Measurements from ENCODE around the gene COX4I1.

Gene COX4I1

DNA sequence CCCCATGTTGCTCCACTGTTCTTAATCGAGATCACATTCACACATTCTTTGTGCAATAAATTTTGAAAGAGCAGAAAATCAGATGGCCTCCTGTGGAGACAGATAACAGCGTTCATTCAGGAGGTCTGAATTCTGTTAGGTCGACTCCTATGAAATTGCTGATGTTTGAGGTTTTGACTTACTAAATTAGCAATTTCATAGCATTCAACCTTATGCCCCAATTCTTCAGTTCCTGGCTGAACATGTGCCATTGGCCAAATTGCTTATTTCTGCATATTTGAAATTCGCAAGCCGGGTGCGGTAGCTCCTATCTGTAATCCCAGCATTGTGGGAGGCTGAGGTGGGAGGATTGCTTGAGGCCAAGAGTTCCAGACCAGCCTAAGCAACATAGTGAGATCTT, 26.5 kb upstream of the COX4I1 start:
- TF ChIP-seq, protein P1, sequence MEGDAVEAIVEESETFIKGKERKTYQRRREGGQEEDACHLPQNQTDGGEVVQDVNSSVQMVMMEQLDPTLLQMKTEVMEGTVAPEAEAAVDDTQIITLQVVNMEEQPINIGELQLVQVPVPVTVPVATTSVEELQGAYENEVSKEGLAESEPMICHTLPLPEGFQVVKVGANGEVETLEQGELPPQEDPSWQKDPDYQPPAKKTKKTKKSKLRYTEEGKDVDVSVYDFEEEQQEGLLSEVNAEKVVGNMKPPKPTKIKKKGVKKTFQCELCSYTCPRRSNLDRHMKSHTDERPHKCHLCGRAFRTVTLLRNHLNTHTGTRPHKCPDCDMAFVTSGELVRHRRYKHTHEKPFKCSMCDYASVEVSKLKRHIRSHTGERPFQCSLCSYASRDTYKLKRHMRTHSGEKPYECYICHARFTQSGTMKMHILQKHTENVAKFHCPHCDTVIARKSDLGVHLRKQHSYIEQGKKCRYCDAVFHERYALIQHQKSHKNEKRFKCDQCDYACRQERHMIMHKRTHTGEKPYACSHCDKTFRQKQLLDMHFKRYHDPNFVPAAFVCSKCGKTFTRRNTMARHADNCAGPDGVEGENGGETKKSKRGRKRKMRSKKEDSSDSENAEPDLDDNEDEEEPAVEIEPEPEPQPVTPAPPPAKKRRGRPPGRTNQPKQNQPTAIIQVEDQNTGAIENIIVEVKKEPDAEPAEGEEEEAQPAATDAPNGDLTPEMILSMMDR (IDR thresholded peaks at IDR 0.05) = no peak

- TF ChIP-seq, protein P1 (IDR thresholded peaks at IDR 0.05) = no peak
Measured at GRCh38 chr16:85774136-85774535, 25.4 kb upstream of the COX4I1 start.

GRCh38 chr16:85774811-85775210, 24.7 kb upstream of the COX4I1 start:
- TF ChIP-seq, protein P1 (IDR thresholded peaks at IDR 0.05) = no peak

DNA sequence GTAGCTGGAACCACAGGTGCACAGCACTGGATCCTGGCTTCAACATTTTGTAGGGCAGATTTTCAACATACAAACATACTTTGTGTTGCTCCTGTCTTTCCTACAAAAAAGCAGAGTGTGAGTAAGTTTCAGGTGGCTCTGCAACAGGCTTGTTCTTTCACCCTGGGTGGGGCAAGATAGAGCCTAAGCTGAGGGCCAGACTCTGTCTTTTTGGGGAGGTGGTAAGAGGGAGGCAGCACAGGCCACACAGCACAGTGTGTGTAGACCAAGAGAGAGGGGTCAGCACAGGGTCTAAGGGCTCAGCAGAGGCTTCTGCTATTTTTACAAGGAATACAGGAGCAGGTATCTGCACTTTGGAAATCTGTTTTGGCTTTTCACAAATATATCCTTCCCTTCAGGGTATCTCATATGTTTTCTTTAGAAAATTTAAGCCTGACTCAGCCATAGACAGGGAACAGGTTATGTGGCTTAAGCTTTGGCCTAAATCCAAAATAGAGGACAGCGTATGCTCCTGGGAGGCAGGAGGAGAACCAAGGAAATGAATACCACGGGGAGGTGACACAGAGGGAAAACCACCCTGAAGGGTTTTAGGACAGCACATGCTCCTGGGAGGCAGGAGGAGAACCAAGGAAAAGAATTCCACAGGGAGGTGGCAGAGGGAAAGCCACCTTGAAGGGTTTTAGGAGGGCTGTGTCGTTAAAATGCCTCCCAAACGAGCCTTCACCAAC, 21.7 kb upstream of the COX4I1 start:
- TF ChIP-seq, protein P1 (IDR thresholded peaks at IDR 0.05) = no peak

DNA sequence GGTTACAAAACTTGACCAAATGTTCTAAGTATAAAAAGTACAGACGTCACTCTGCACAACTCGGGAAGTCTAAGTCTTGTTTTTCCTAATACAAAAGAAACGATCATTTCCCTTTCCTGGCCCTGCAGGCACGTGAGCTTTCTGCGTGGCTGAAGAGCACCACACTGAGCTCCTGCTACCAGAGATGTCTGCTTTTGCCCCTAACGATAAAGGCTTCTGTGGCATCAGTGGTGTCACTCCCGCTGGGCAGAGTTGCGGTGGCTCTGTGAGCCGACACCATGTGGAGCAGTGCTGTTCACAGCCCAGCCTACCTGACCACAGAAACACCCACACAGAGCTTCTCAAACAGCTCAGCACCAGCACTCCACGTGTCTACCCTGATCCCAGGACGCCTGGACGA, 20.6 kb upstream of the COX4I1 start:
- TF ChIP-seq, protein P1 (IDR thresholded peaks at IDR 0.05) = no peak

GRCh38 chr16:85780281-85780680, 19.2 kb upstream of the COX4I1 start:
- TF ChIP-seq, protein P1 (IDR thresholded peaks at IDR 0.05) = no peak

DNA sequence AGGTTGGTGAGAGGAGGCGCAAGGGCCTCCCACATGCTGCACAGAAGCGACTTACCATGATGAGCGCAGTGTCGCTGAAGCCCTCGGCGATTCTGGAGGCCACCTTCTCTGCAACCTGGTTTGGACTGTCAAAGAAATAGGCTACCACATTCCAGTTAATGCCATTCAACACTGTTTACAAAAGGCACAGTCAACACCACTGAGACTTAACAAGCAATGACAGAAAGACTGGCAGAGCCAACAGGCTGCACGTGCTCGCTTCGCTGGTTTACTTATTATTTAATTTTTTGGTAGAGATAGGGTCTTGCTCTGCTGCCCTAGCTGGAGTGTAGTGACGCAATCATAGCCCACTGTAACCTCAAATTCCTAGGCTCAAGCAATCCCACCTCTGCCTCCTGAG, 18.3 kb upstream of the COX4I1 start:
- TF ChIP-seq, protein P1 (IDR thresholded peaks at IDR 0.05) = no peak

Data from LNCAP (cell line).